AML-193 (cell line): ENCODE measurements around the gene CD99.

Experiments
- DNase-seq, 2 experiments: peaks; one replicate each; lab custom pipeline; 2025; lab: John Stamatoyannopoulos, UW

The CD99 gene, protein sequence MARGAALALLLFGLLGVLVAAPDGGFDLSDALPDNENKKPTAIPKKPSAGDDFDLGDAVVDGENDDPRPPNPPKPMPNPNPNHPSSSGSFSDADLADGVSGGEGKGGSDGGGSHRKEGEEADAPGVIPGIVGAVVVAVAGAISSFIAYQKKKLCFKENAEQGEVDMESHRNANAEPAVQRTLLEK

DNA sequence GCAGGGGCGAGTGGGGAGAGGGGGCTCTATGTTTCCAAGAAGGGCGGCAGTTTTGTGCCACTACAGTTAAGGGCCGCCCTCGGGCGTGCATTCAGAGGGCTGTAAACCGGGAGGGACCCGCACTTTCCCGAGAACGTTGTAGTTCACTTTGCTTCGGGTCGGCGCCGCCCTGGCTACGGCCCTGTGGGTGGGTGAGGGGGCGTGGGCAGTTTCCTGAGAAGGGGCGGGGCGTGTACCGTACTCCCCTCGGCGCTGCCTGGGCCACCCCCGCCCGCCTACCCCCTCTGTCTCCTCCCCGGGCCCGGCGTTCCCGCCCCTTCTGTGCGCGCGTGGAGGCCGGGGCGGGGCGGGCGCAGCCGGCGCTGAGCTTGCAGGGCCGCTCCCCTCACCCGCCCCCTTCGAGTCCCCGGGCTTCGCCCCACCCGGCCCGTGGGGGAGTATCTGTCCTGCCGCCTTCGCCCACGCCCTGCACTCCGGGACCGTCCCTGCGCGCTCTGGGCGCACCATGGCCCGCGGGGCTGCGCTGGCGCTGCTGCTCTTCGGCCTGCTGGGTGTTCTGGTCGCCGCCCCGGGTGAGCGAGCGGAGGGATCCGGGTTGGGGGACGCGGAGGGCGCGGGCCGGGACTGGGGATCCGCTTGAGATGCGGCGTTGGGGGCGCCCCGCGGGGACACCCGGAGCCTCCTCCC lies at the start of gene CD99:
Gene CD99 (plus strand): TSS at position 440 of the 687 bp plus-strand sequence. CDS start 66 bp downstream, at position 506.
- DNase-seq, result no peak

DNA sequence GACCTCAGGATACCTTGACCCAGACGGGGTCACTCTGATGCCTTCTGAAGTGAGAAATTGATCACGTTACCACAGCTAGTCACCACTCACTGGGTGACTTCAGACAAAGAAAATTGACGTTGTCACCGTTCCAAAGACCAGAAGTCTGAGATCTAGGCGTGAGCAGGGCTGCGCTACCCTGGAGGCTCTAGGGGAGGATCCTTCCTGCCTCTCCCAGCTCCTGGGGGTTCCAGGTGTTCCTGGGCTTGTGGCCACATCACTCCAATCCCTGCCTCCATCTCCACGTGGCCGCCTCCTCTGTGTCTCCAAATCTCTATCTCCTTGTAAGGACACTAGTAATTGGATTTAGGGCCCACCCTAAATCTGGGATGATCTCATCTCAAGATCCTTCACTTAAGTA lies 48.9 kb upstream of the CD99 start:
- DNase-seq, result no peak

DNA sequence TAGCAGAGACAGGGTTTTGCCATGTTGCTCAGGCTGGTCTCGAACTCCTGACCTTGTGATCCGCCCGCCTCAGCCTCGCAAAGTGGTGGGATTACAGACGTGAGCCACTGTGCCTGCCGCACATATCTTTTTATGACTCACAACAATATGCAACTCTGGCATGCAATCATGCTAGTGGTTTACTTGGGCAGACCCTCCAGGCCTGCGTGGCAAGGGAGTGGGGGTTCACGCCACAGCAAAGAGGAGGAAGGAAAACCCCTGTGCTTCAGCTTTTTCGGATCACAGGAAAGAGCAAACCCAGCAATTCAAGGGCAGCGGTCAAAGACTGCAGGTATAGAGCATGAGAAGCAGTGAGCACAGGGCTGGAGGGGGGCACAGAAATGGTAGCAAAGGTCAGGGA lies 48.3 kb upstream of the CD99 start:
- DNase-seq, result no peak

DNA sequence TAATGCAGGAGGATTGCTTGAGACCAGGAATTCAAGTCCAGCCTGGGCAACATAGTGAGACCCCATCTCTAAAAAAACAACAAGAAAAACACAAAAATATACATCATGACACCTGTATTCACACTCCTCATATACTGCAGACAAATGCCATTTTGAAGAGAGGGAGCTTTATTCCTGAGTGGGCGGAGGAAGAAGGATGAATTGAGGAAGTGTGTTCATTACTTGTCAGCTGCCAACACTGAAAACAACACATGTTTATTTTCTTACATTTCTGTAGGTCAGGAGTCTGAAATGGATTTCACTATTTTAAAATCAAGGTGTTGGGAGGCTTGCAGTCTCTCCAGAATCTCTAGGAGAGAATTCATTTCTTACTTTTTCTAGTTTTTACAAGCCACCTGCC lies 47.2 kb upstream of the CD99 start:
- no peak for DNase-seq

DNA sequence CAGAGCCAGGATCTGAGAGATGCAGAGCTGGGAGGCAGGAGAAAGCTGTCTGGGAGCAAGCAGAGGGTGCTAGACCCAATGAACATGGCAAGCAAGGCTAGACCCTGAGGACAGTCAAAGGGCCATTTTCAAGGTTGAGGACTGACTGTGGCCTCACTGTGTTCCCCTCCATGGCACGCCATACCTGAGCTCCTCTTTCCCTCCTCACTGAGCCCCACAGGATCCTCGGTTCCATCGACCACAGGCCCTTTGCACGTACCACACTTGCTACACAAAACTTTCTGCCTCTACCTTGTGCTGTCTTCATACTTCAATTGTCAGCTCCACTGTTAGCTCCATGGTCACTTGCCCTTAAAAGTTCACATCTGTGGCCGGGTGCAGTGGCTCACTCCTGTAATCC lies 45.5 kb upstream of the CD99 start:
- no peak for DNase-seq

DNA sequence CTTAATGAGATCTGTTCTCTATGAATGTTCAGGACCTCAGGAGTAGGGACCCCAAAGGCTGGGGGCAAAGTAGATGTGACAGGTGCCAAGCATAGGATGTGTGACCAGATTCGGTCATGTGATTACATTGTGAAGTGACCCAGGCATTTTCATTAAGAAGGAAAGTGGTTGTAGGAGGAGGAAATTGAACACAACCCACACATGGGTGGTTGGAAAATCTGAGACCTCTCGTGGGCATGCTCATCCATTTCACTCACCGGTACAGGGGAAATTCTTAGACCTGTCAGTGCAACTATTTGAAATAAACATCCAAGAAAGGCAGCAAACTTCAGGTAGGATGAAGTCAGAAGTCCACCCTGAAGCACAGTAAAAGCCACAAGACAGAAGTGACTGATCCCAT lies 43.5 kb upstream of the CD99 start:
- no peak for DNase-seq

DNA sequence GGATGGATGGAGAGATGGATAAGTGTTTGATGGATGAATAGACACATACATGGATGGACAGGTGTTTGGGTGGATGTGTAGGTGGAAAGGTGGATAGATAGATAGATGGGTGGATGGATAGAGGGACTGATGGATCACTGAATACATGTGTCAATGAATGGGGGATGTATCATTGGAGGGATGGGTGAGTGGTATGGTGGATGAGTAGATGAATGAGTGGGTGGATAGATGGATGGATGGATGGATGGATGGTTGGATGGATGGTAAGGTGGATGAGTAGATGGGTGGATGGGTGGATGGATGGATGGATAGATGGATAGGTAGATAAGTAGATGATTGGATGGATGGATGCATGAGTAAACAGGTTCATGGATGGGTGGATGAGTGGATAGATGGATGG lies 41.1 kb upstream of the CD99 start:
- no peak for DNase-seq

DNA sequence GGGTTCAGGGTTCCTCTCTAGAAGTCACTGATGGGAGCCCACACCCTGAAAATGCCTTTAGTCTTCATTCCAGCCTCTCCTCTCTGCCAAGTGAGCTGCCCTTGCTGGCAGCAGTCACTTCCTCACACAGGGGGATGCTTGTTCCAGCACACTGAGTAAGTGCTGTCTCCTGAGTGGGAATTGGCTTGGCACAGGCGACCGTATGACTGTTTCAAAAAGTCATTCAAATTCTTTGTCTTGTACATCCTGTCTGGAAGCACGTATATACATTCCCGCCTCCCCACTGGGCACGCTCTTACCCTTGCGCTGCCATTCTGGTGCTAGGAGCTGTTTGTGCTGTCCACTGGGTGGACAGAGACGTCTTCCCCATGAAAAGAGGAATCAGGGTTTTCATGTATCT lies 40.2 kb upstream of the CD99 start:
- no peak for DNase-seq

DNA sequence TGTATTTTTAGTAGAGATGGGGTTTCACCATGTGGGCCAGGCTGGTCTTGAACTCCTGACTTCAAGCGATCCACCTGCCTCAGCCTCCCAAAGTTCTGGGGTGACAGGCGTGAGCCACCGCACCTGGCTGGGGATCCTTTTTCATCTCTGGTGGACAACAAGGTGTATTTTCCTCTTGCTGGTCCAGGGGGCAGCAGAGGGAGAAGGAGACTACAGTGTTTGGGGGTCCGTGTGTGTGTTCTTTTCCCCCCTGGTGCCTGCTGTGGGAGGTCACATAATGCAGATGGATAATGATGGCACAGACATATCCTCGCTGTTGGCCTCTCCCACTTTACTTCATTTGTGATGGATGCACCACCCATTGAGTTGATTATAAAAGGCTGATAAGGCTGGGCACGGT lies 39.0 kb upstream of the CD99 start:
- DNase-seq, result no peak

DNA sequence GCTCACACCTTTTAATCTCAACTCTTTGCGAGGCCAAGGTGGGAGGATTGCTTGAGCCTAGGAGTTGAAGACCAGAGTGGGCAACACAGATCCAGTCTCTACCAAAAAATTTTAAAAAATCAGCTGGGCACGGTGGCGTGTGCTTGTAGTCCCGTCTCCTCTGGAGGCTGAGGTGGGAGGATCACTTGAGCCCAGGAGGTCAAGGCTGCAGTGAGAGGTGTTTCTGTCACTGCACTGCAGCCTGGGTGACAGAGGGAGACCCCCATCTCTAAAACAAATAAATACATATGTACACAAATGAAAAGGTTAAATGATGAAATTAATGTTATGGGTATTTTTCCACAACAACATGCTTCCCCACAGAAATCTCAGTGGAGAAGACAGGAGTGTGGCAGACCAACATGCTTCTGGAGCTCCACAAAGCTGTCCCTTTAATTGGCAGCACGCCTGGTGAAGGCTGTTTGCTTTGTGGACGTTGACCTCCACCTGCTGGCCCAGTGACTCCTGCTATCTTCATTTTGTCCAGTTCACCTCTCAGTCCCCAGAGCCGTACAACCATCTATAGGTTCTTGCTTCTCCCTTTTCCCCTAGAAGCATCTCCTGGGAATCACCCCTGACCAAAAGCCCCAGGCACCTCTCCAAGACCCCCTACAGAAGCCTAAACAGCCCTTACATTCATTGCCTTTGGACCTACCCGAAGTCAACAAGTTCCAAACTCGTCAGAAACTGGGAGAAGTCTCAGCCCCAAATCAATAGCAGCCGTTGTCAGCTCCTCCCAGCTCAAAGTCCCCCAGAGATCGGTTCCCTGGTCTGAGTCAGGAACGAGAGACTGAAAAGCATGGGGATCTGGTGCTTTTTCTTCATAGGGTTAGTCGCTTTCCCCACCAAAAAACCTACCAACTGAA lies 36.4 kb upstream of the CD99 start:
- no peak for DNase-seq

DNA sequence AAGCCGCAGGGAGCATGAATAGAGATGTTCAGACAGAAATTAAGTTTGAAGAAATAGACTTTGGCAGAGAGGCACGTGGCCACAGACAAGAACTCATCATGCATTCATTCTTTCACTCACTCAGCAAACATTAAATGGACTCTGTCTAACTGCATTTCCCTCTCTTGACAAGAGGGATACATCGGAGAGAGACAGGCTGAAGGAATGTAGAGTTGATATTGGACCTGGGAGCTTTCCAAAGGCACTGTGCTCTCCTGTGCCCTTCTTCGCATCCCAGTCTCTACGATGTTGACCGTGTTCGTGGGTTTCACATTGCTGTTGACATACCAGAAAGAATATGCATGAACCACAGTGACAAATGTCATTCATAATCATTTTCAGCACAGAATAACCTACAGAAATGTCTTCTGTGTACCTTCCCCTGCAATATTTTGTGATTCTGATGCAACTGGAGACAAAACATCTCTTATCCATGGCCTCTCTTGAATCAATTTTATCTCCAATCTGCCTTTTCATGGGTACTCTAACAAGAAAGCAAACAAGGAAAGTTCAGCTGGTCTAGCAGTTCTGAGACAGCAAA lies 34.7 kb upstream of the CD99 start:
- no peak for DNase-seq

DNA sequence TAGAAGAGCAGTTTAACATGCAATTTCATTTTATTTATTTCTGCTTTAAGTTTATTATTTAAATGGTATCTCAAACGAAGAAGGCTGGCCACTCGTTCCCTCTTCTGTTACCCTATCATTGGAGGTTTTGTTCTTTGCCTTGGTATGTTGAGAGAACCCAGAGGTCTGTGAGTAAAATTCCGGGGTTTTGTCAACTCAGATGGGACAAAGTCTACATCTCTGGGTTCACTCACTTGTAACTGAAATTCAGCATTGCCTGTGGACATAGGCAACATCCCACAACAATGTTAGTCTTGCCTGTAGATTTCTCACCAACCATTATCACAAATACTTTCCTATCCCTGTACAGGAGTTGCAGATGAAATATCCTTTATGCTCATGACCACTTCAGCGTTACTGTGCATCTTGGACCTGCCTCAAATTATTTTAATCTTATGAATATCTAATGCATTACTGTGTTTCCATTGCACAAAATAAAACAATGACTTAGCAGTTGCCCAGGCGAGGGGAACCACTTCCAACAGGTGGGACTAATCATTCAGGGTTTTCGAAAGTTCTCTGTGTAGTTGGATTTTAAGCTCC lies 33.5 kb upstream of the CD99 start:
- no peak for DNase-seq

DNA sequence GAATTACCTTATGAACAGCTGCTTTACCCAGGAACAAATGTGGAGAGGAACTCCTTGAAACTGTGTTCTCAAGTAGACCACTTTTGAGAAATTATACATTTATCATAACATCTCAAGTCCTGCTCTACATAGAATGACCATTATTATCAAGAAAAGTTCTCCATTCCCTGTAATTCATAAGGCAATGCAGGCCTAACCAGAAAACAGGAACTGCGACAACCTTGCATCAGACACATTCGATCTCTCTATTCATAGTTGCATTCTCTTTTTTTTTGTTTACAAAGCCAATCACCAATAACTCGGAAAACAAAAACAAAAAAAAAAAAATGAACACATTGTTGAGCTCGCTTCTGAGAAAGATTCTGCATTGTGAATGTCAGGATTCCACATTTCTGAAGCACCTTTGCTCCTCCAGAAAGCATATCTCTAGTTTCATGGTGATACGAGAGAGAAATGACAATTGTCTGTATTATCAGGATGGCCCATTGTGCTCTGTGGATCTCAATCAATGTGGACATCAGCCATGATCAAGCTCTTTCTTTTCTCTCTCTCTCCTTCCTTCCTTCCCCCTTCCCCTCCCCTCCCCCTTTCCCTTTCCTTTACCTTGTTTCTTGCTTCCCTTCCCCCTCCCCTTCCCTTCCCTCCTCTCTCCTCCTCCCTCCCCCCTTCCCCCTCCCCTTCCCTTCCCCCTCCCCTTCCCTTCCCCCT lies 32.4 kb upstream of the CD99 start:
- no peak for DNase-seq

DNA sequence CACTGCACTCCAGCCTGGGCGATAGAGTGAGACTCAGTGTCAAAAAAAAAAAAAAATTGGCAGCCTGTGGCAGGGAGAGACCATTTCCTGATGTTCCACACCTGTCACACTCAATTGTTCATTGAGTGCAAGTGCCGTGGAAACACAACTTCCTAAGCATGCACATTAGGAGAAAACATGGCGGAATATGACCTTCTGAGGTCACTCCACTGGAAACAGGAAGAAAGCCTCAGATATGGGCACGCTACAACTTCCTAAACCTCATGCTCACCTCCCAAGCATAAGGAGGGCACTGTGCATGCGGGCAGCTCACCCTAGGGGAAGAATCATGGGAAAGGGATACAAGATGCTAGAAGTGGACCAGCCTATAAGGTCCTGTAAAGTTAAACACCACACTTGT lies 28.5 kb upstream of the CD99 start:
- no peak for DNase-seq

DNA sequence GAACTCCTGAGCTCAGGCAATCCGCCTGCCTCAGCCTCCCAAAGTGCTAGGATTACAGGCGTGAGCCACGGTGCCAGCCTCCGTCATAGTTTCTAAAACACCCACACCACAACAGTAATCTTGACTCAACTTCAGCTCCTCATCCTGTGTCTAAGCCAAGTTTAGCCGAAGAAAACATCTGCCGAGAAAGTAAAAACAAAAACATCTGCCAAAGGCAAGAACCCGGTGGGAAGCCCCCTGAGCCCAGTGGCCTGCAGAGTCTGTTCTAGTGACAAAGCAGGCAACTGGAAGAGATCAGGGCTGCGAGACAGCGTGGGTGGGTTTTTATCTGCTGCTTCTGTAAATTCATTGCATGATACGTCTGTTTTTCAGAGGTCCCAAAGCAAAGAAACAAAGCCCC lies 26.6 kb upstream of the CD99 start:
- DNase-seq, result no peak

DNA sequence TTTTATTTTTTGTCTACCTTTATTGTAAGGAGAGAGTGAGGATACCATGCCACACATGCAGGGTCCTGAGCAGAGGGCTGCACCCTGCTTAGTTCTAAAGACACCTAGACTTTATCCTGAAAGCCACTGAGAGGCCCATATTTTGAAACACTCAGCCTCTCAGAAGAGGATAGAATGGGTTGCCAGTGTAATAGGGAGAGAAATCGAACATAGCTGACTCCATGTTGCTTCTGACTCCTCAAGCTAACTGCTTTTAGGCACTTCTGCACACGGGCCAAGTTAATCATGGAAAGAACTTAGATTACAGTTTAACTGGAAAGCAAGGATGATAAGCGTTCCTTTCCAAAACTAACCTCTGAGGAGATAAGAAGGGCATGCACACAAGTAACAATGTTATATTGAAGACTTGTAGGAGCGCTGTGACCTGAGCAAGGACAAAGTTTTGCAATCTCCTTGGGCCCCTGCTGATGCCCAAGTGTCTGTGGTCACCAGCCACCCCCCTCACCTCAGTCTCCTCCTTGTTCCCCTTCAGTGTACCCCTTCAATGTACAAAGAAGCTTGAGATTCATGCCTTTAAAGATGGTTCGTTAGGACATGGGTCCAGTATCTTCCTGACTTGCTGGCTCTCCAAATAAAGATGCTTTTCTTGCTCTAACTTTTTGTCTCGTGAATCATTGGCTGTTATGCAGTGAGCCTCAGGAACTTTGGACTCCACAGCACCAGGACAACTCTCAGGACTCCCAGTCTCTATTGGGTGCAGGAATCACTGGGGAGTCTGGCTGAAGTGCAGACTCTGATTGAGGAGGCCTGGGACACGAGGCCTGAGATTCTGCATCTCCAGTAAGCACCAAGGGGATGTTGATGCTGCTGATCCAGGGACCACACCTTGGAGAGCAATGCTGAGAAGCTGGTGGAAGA lies 25.4 kb upstream of the CD99 start:
- DNase-seq, result no peak

DNA sequence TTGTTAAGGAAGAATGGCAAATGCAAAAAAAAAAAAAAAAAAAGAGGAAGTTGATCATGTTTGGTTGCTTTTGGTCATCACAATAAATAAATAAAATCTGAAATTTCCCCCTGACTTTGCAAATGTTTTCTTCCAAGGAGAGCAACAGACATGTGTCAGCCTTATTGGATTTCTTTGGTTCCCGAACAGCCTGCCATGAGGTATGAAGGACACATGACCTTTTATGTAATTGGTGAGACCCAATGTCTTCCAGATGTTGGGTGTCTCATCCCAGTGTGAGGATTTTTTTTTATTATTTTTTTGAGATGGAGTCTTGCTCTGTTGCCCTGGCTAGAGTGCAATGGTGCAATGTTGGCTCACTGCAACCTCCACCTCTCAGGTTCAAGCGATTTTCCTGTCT lies 24.6 kb upstream of the CD99 start:
- DNase-seq, result no peak

DNA sequence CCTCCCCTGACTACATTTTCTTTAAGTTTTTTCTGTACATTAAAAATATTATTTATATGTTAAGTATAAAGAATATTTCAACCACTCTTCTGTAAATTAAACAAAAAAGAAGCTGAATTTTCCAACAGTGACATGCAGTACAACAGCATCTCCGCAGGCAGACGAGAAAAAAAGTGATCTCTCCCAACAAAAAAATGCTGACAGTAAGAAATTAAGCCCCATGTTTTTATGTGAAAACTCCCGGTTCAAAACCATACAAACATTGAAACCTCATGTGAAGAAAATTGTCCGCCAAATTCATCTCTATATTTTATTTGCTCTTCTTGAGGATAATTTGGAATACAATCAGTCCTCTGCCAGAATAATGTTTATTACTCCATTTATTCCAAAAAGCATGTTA lies 20.1 kb upstream of the CD99 start:
- DNase-seq, result no peak

DNA sequence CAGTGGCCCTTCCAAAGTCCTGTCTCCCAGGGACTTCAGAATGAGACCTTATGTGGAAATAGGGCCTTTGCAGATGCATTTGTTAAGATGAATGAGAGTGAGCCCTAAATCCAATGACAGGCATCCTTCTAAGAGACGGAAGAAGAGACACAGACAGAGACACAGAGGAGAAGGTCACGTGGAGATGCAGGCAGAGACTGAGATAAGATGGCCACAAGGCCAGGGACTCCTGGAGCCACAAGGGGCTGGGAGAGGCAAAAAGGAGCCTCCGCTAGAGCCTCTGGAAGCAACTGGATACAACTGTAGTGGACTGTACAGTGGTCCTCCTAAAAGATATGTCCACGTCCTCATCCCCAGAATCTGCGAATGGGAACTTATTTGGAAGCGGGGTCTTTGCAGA lies 19.0 kb upstream of the CD99 start:
- DNase-seq, result no peak

DNA sequence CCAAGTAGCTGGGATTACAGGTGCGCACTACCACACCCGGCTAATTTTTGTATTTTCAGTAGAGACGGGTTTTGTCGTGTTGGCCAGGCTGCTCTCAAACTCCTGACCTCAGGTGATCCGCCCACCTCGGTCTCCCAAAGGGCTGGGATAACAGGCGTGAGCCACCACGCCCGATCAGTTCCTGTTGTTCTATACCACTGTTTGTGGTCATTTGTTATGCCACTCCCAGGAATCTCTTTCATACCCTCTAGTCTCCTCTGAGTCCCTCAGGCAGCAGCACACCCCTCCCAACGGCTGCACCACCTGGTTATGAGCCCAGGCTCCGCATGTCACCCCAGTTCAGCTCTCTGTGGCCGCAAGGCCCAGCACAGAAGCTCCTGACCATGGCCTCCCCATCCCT lies 17.5 kb upstream of the CD99 start:
- DNase-seq, result no peak
